ENCODE measurements around the gene FCHSD2. TPM values are rescaled to one million over a fixed set of nuclear protein-coding genes. Genes with fewer than 3 reads are reported as not detected.
A peak's percentile ranks its signal among the peaks of the same experiment; 100 is the strongest.

FCHSD2 gene
- polyA plus RNA-seq, 3 donors: 14.5 to 43.5 (median 16.6) TPM

- Histone ChIP-seq H2AFZ (ENCODE audit: insufficient read depth, low read depth, low read length, poor library complexity, severe bottlenecking) (no peak overlapping the region), H3K4me1 (ENCODE audit: control insufficient read depth in 1 of 2, insufficient read depth in 2 of 2, low read length in 2 of 2) (peaks cover 0 to 2% of the 10 kb centered on the region in 2 donors), H3K4me2 (replicated peaks; ENCODE audit: extremely low read depth, low read length, poor library complexity, severe bottlenecking) (no peak overlapping the region), H3K79me2 (ENCODE audit: insufficient read depth, low read length) (peaks cover 94% of the 10 kb centered on the region), H3K9ac (ENCODE audit: insufficient read depth, low read length, poor library complexity, severe bottlenecking) (no peak overlapping the region), H4K20me1 (ENCODE audit: insufficient read depth, low read length) (peaks cover 15% of the 10 kb centered on the region), H3K4me3 (replicated peaks in 1 of 3; ENCODE audit: low read depth in 2 of 3, low read length in 3 of 3) (no peak overlapping the region), H3K27me3 (ENCODE audit: control insufficient read depth in 2 of 2, insufficient read depth in 2 of 2, low read length in 2 of 2) (no peaks in the 10 kb centered on the region), H3K9me3 (replicated peaks in 1 of 2; ENCODE audit: control insufficient read depth in 1 of 2, insufficient read depth in 1 of 2, low read length in 2 of 2) (peaks cover 0 to 5% of the 10 kb centered on the region in 2 donors), H3K27ac (ENCODE audit: low read depth in 1 of 2, low read length in 2 of 2) (no peak overlapping the region), H3K36me3 (replicated peaks in 1 of 2; ENCODE audit: control insufficient read depth in 1 of 2, insufficient read depth in 2 of 2, low read length in 2 of 2) (peaks cover under 1 to 3% of the 10 kb centered on the region in 2 donors)
- peaks cover 13 to 19% of the 10 kb centered on the region in 2 donors for H3K36me3 Mint-ChIP-seq
- peaks cover 3 to 8% (median 5%) of the 10 kb centered on the region in 7 donors for H3K9me3 Mint-ChIP-seq
- H3K27ac Mint-ChIP-seq: peak overlapping the region in 1 of 7 donors; percentile 12
- H3K4me3 Mint-ChIP-seq: no peak overlapping the region
- H3K4me1 Mint-ChIP-seq: peaks cover 27% of the 10 kb centered on the region
- intact Hi-C loops (cut with micrococcal nuclease): no loop called here
- no CpG with 5 or more reads among the region's 3 CpGs for WGBS (ENCODE audit: insufficient coverage)
- DNase-seq: no peak
- peaks cover 0 to 2% (median 0%) of the 10 kb centered on the region in 3 donors for H3K27me3 Mint-ChIP-seq (ENCODE audit: low read depth in 3 of 3)
- TF ChIP-seq, protein P1, sequence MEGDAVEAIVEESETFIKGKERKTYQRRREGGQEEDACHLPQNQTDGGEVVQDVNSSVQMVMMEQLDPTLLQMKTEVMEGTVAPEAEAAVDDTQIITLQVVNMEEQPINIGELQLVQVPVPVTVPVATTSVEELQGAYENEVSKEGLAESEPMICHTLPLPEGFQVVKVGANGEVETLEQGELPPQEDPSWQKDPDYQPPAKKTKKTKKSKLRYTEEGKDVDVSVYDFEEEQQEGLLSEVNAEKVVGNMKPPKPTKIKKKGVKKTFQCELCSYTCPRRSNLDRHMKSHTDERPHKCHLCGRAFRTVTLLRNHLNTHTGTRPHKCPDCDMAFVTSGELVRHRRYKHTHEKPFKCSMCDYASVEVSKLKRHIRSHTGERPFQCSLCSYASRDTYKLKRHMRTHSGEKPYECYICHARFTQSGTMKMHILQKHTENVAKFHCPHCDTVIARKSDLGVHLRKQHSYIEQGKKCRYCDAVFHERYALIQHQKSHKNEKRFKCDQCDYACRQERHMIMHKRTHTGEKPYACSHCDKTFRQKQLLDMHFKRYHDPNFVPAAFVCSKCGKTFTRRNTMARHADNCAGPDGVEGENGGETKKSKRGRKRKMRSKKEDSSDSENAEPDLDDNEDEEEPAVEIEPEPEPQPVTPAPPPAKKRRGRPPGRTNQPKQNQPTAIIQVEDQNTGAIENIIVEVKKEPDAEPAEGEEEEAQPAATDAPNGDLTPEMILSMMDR (IDR thresholded peaks at IDR 0.05): no peak
Observed at GRCh38 chr11:73055655-73056354, 86.3 kb downstream of the FCHSD2 start.

DNA sequence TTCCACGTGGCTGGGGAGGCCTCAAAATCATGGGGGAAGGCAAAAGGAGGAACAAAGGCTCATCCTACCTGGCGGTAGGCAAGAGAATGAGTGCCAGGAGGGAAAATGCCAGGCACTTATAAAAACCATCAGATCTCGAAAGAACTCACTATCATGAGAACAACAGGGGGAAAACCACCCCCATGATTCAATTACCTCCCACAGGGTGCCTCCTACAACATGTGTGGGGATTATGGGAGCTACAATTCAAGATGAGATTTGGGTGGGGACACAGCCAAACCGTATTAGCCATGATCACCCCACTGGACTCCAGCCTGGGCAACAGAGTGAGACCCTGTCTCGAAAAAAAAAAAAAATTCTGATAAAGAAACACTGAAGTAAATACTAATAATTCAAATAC lies 87.1 kb downstream of the FCHSD2 start:
- TF ChIP-seq, protein P1 (IDR thresholded peaks at IDR 0.05): no peak
- DNase-seq: no peak
- peaks cover 3 to 8% (median 5%) of the 10 kb centered on the region in 7 donors for H3K9me3 Mint-ChIP-seq
- peaks cover 12% of the 10 kb centered on the region for H4K20me1 ChIP-seq (ENCODE audit: insufficient read depth, low read length)
- H3K36me3 ChIP-seq (replicated peaks in 1 of 2; ENCODE audit: control insufficient read depth in 1 of 2, insufficient read depth in 2 of 2, low read length in 2 of 2): no peaks in the 10 kb centered on the region
- H3K4me2 ChIP-seq (replicated peaks; ENCODE audit: extremely low read depth, low read length, poor library complexity, severe bottlenecking): no peak overlapping the region
- H3K27ac ChIP-seq (ENCODE audit: low read depth in 1 of 2, low read length in 2 of 2): peak overlapping the region in 1 of 2 donors; percentile 24
- H3K27ac Mint-ChIP-seq: peak overlapping the region in 3 of 7 donors; percentile 1 to 49 (median 45)
- H2AFZ ChIP-seq (ENCODE audit: insufficient read depth, low read depth, low read length, poor library complexity, severe bottlenecking): no peak overlapping the region
- H3K4me1 ChIP-seq (ENCODE audit: control insufficient read depth in 1 of 2, insufficient read depth in 2 of 2, low read length in 2 of 2): peaks cover 2 to 10% of the 10 kb centered on the region in 2 donors
- peaks cover 0 to 5% of the 10 kb centered on the region in 2 donors for H3K9me3 ChIP-seq (replicated peaks in 1 of 2; ENCODE audit: control insufficient read depth in 1 of 2, insufficient read depth in 1 of 2, low read length in 2 of 2)
- H3K36me3 Mint-ChIP-seq: peaks cover 9 to 16% of the 10 kb centered on the region in 2 donors
- no peak overlapping the region for H3K4me3 ChIP-seq (replicated peaks in 1 of 3; ENCODE audit: low read depth in 2 of 3, low read length in 3 of 3)
- intact Hi-C loops (cut with micrococcal nuclease): no loop called here
- H3K27me3 Mint-ChIP-seq (ENCODE audit: low read depth in 3 of 3): peaks cover 0 to 2% (median 0%) of the 10 kb centered on the region in 3 donors
- peaks cover 94% of the 10 kb centered on the region for H3K79me2 ChIP-seq (ENCODE audit: insufficient read depth, low read length)
- H3K9ac ChIP-seq (ENCODE audit: insufficient read depth, low read length, poor library complexity, severe bottlenecking): no peak overlapping the region
- H3K4me3 Mint-ChIP-seq: no peak overlapping the region
- H3K27me3 ChIP-seq (ENCODE audit: control insufficient read depth in 2 of 2, insufficient read depth in 2 of 2, low read length in 2 of 2): no peaks in the 10 kb centered on the region
- H3K4me1 Mint-ChIP-seq: peaks cover 31% of the 10 kb centered on the region
- WGBS (ENCODE audit: insufficient coverage): no CpG with 5 or more reads among the region's 5 CpGs

Data from CD14-positive monocyte (primary cell).